Measurements from ENCODE around the gene SMOC2.

The SMOC2 gene

GRCh38 chr6:168493976-168494375, 53.0 kb downstream of the SMOC2 start:
- DNase-seq (ENCODE audit: low spot score), result no peak

DNA sequence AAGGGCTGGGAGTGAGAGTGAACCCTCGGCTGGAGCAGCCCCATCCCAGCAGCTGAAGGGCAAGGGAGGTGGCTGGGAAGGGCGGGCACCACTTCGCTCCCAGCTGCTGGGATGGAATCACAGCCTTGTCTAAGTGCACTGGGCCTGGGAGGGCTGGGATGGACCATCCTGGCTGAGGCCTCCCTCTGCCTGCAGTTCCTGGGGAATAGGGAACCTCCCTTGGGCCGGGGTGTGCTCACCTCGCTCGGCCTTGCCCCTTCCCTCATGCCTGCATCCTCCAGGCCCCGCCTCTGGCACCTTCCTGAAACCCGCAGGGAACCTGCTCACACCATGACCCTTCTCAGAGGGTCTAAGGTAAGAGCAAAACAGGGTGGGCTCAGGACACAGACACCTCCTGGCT, 53.7 kb downstream of the SMOC2 start:
- DNase-seq (ENCODE audit: low spot score), result no peak

GRCh38 chr6:168495133-168495532, 54.1 kb downstream of the SMOC2 start:
- DNase-seq (ENCODE audit: low spot score), result no peak

- no peak for DNase-seq (ENCODE audit: low spot score)
These were observed 54.7 kb downstream of the SMOC2 start for GRCh38 chr6:168495636-168496035.

GRCh38 chr6:168496139-168496996, 55.4 kb downstream of the SMOC2 start:
- no peak for DNase-seq (ENCODE audit: low spot score)

- no peak for DNase-seq (ENCODE audit: low spot score)
These were observed 56.0 kb downstream of the SMOC2 start for GRCh38 chr6:168496997-168497331.

- no peak for DNase-seq (ENCODE audit: low spot score)
These were observed 56.4 kb downstream of the SMOC2 start for GRCh38 chr6:168497381-168497780.

- no peak for DNase-seq (ENCODE audit: low spot score)
These were observed 57.3 kb downstream of the SMOC2 start for GRCh38 chr6:168498161-168498843.

DNA sequence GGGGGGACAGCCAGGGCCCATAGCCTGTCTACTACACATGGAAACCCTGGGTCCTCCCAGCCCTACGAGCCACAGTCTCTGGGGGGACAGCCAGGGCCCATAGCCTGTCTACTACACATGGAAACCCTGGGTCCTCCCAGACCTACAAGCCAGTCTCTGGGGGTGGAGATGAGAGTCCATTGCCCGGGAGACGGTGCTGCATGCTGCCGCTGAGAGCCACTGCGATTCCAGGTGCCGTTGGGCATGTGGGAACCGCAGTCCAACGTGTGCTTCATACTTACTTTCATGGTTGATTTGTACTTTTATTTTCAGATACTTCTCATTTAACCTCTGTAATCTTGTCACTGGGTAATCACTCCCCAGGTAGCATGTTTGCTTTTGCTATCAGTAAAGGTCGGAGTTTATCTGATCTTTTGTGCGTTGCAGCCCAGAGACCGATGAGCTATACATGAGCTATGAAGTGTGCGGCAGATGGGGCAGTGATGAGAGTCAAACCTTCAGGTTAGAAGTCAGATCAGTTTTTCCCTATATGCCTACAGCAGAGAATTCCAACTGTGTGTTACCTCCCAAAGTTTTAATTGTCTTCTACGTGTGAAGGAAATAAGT, 58.2 kb downstream of the SMOC2 start:
- no peak for DNase-seq (ENCODE audit: low spot score)

DNA sequence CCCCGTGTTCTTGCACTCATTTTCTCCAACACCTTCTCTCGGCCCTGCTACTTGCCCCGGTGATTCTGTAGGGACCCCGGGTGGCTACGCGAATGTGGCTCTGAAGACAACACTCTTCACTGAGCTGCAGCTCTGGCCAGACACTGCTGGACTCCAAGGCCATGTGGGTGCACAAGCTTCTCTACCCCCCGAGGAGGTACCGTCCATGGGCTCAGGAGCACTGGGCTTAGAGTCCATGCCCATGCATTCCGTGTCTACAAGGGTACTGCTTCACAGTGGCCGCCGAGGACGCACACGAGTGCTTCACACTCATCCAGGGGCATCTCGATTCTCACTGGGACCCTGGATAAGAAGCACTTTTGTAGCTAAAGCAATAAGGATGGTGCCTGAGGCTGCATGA, 59.5 kb downstream of the SMOC2 start:
- DNase-seq (ENCODE audit: low spot score), result no peak

DNA sequence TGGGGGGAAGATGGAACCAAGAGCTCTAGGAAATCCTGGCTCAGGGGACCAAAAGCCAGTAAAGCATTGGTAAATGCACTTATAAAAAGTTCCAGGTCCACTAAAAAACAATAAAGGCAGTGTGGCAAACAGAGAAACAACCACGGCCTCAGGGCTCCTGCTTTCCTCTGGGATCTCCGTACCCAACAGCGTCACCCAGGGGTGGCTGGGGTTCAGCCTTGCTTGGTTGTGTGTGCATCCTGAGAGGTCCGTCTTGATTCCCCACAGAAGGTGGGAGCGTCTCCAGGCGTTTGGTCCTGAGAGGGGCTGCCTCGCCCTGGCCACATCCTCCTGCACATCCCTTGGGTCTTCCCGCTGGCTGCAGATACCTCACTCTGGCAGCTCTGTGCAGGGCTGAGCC, 60.6 kb downstream of the SMOC2 start:
- DNase-seq (ENCODE audit: low spot score), result no peak

GRCh38 chr6:168504366-168504765, 63.4 kb downstream of the SMOC2 start:
- DNase-seq (ENCODE audit: low spot score), result no peak

DNA sequence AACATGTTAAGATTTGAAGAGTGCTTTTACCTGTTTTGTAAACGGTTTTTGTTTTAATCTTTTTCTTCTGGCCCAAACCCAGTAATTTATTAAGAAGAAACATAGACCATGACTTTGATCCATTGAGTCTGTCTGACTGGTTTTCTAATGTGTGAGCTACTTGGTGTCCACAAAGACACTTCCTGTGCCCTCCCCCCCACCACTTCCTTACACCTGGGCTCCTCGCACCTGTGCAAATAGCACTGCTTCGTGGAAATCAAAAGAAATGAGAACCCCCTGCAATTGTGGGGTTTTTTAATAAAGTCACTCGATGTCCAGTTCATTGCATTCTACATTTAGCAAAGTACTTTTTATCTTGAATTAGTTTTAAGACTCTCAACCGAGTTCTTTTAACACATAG, 65.5 kb downstream of the SMOC2 start:
- DNase-seq (ENCODE audit: low spot score), result no peak

- no peak for DNase-seq (ENCODE audit: low spot score)
These were observed 66.3 kb downstream of the SMOC2 start for GRCh38 chr6:168507297-168507696.

DNA sequence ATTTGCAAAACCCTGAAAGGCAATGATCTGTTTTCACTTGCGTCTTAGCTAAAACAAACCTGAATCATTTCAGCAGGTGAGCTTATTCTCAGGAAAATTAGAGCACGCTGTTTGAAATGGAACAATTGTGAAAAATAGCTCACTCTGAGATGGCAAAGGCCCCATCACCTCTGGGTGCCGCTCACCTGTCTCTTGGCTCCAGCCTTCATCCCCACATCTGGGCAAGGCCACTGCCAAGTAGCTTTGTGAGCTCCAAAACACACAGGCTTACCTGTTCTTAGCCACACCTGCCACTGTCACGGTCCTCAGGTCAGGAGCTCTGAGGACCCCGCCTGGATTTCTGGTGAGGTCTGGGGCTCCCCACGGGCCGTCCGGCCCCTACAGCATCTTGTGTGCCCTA, 66.7 kb downstream of the SMOC2 start:
- no peak for DNase-seq (ENCODE audit: low spot score)

DNA sequence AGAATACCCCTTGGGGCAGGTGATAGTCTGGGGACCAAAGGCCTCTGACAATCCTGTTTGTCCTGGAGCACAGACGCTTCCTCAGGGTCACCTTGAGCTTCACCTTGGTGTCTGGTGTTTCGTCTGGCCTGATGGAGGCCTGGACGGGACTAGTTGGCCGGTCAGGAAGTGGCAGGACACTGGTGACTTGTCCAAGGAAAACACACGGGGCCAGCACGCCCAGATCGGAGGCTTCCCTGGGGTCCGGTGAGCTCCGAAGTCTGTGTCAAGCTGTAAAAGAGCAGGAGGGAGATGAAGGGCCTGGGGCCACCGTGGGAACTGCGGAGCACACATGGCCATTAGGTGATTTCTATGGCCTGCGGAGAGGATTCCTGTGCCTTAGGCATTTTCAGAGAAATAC, 67.9 kb downstream of the SMOC2 start:
- no peak for DNase-seq (ENCODE audit: low spot score)

- no peak for DNase-seq (ENCODE audit: low spot score)
These were observed 72.8 kb downstream of the SMOC2 start for GRCh38 chr6:168513766-168514165.

DNA sequence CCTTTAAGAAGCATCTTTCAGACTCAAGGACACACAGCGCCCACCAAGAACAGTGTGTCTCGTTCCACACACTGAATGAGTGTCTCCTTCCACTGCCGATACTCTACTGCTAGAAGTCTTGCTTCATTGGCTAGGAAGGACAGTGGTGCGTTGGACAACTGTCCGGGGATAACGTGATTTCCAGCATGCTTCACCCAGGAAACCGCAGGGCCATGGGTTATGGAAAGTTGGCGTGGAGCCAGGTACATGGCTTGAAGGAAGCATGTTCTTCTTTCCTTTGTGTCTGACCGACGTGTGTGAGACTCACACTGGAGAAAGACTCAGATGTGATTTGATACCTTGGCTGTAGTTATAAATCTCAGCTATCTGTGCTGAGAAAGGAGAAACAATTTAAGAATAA, 73.2 kb downstream of the SMOC2 start:
- no peak for DNase-seq (ENCODE audit: low spot score)

- no peak for DNase-seq (ENCODE audit: low spot score)
These were observed 74.4 kb downstream of the SMOC2 start for GRCh38 chr6:168515376-168515775.

- no peak for DNase-seq (ENCODE audit: low spot score)
These were observed 76.2 kb downstream of the SMOC2 start for GRCh38 chr6:168516944-168517741.

DNA sequence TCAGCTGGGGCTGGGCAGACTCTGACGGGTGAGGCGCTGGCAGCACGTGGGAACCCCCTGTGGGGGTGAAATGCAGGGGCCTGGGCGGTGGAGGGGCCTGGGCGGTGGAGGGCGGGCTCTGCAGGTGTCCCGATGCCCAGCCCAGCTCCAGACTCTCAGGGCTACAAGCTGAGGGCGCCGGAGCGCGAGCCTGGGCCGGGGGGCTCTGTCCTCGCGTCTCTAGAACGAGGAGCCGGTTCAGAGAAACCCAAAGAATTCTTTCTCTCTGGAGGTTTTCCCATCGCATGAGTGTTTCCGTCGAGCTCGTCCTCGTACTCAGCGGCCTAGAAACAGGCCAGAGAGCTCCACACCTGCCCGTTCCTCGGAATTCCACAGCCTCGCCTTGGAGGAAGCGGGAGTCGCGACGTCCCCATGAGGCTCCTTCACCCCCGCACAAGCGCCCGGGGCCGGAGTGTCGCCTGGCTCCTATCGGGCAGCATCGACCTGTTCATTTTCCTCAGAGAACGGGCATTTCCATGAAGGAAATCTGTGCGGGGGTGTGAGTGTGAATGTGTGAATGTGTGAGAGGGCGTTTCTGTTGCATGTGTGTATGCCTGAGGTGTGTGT, 76.9 kb downstream of the SMOC2 start:
- DNase-seq (ENCODE audit: low spot score), result no peak

DNA sequence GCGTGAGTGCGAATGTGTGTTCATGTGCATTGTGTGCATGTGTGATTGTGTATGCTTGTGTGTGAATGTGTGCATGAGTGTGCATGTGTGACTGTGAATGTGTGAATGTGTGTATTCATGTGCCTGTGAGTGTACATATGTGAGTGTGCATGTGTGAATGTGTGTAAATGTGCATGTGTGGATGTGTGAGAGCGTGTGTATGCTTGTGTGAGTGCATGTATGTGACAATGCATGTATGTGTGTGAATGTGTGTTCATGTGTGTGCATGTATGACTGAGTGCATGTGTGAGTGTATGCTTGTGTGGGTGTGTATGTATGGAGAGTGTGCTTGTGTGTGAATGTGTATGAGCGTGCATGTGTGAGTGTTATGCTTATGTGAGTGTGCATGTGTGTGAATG, 77.4 kb downstream of the SMOC2 start:
- DNase-seq (ENCODE audit: low spot score), result no peak
